Brain microvascular endothelial cell (primary cell): ENCODE measurements around the gene SPATA33.
"Not testable (repeated sequence)": the region's sequence is repeated elsewhere in the genome, so short reads cannot be mapped to it uniquely, and the experiment has no call there.

Experiments used
- DNase-seq: peaks from one replicate; pipeline ENCODE4 v3.0.0-alpha.2; 2020
- H3K27ac ChIP-seq: fragments of 250-450 bp; sonication (Bioruptor Pico); 2 replicates; pipeline ENCODE4 v1.5.1; 2020; ENCODE audit warnings: mild to moderate bottlenecking, moderate library complexity
- H3K27me3 ChIP-seq: fragments of 250-450 bp; sonication (Bioruptor Pico); replicated peaks from 2 replicates; pipeline ENCODE4 v1.5.1; 2020; ENCODE audit warnings: mild to moderate bottlenecking
- H3K36me3 ChIP-seq: fragments of 250-450 bp; sonication (Bioruptor Pico); replicated peaks from 2 replicates; pipeline ENCODE4 v1.5.1; 2020; ENCODE audit warnings: mild to moderate bottlenecking
- H3K4me3 ChIP-seq: 2 replicates; pipeline ENCODE4 v1.5.1; 2011; ENCODE audit warnings: low read depth, mild to moderate bottlenecking, control low read depth, low read length, moderate library complexity
- CTCF ChIP-seq: IDR thresholded peaks from 2 replicates; pipeline ENCODE4 v1.5.1; 2011; ENCODE audit warnings: low read depth, mild to moderate bottlenecking, moderate library complexity, low read length, control low read depth, inconsistent platforms; ENCODE audit errors: missing control alignments
- in situ Hi-C: cut with HindIII; loops from 2 replicates; pipeline ENCODE4 v1.10.0; 2017; ENCODE audit warnings: low sequenced_read_pairs, low pct_ligation_motif_present

Gene SPATA33

GRCh38 chr16:89695086-89695874, 37.6 kb downstream of the SPATA33 start:
- Histone ChIP-seq H3K4me3 (no peak overlapping the region), H3K27me3 (no peaks in the 10 kb centered on the region), H3K27ac (no peak overlapping the region), H3K36me3 (peaks cover 48% of the 10 kb centered on the region)
- in situ Hi-C loops: no loop called here
- no peak for TF ChIP-seq CTCF
- DNase-seq: no peak

GRCh38 chr16:89695875-89696669, 38.4 kb downstream of the SPATA33 start:
- H3K27me3 ChIP-seq: no peaks in the 10 kb centered on the region
- in situ Hi-C loops: no loop called here
- H3K27ac ChIP-seq: no peak overlapping the region
- no peak for TF ChIP-seq CTCF
- H3K36me3 ChIP-seq: peaks cover 42% of the 10 kb centered on the region
- DNase-seq: no peak
- H3K4me3 ChIP-seq: no peak overlapping the region

GRCh38 chr16:89696670-89697128, 39.1 kb downstream of the SPATA33 start:
- TF ChIP-seq CTCF: no peak
- Histone ChIP-seq H3K27me3 (no peaks in the 10 kb centered on the region), H3K4me3 (no peak overlapping the region), H3K27ac (no peak overlapping the region), H3K36me3 (peaks cover 36% of the 10 kb centered on the region)
- no peak for DNase-seq
- in situ Hi-C loops: no loop called here

- no peak for DNase-seq
- Histone ChIP-seq H3K27ac (no peak overlapping the region), H3K36me3 (peaks cover 36% of the 10 kb centered on the region), H3K4me3 (no peak overlapping the region), H3K27me3 (no peaks in the 10 kb centered on the region)
- no peak for TF ChIP-seq CTCF
- in situ Hi-C loops: no loop called here
Observed at GRCh38 chr16:89697161-89697615, 39.6 kb downstream of the SPATA33 start.

GRCh38 chr16:89697616-89698331, 40.1 kb downstream of the SPATA33 start:
- no peak overlapping the region for H3K4me3 ChIP-seq
- DNase-seq: no peak
- peaks cover 31% of the 10 kb centered on the region for H3K36me3 ChIP-seq
- in situ Hi-C loops: no loop called here
- no peaks in the 10 kb centered on the region for H3K27me3 ChIP-seq
- no peak overlapping the region for H3K27ac ChIP-seq
- TF ChIP-seq CTCF: no peak

- DNase-seq, H3K4me3 ChIP-seq, in situ Hi-C loops, H3K27ac ChIP-seq, H3K27me3 ChIP-seq: not testable (repeated sequence)
- H3K36me3 ChIP-seq: peaks cover 24% of the 10 kb centered on the region
Observed at GRCh38 chr16:89698717-89699116, 41.1 kb downstream of the SPATA33 start.

GRCh38 chr16:89699629-89700099, 42.0 kb downstream of the SPATA33 start:
- H3K4me3 ChIP-seq: peak overlapping the region; percentile 31
- in situ Hi-C loops: not testable (repeated sequence)

More at GRCh38 chr16:89699629-89700099, 42.0 kb downstream of the SPATA33 start:
- H3K27ac ChIP-seq, H3K27me3 ChIP-seq, DNase-seq: not testable (repeated sequence)
- peaks cover 16% of the 10 kb centered on the region for H3K36me3 ChIP-seq
